Measurements from ENCODE around the gene HECTD1.
A peak's percentile ranks its signal among the peaks of the same experiment; 100 is the strongest.
"Not testable (repeated sequence)": the region's sequence is repeated elsewhere in the genome, so short reads cannot be mapped to it uniquely, and the experiment has no call there.

HECTD1 gene

DNA sequence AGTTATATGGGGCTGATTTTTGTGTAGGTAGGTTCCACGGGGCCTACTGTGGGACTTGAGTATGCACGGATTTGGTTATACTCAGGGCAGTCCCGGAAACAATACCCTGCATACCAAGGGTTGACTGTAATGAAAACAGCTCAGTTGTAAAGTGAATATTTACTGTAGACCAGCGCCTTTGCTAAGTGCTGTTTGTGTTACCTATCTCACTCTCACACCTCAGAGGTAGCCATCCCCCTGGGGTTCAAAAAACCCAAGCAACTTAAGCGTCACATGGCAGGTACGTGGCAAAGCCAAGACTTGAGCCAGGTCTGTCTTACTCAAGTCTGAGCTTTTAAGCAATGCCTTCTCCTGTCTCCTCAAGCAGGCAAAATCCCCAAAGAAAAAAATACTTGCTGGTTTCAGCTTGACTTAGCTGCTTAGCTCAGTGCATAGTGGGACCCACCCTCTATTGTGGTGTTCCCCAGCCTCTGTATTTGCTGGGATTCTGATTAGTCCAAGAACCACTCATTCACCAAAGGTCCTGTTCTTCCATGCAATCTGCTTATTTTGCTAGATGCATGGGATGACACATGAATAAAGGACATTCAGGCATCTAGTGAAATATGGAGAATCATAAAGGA lies 147.2 kb downstream of the HECTD1 start:
- TF ChIP-seq, protein P1, sequence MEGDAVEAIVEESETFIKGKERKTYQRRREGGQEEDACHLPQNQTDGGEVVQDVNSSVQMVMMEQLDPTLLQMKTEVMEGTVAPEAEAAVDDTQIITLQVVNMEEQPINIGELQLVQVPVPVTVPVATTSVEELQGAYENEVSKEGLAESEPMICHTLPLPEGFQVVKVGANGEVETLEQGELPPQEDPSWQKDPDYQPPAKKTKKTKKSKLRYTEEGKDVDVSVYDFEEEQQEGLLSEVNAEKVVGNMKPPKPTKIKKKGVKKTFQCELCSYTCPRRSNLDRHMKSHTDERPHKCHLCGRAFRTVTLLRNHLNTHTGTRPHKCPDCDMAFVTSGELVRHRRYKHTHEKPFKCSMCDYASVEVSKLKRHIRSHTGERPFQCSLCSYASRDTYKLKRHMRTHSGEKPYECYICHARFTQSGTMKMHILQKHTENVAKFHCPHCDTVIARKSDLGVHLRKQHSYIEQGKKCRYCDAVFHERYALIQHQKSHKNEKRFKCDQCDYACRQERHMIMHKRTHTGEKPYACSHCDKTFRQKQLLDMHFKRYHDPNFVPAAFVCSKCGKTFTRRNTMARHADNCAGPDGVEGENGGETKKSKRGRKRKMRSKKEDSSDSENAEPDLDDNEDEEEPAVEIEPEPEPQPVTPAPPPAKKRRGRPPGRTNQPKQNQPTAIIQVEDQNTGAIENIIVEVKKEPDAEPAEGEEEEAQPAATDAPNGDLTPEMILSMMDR (IDR thresholded peaks at IDR 0.05; ENCODE audit: low read length, missing control alignments), result no peak
- DNase-seq (ENCODE audit: low read depth), result no peak
- H3K4me3 ChIP-seq (replicated peaks; ENCODE audit: low read depth, low read length), result no peak overlapping the region

DNA sequence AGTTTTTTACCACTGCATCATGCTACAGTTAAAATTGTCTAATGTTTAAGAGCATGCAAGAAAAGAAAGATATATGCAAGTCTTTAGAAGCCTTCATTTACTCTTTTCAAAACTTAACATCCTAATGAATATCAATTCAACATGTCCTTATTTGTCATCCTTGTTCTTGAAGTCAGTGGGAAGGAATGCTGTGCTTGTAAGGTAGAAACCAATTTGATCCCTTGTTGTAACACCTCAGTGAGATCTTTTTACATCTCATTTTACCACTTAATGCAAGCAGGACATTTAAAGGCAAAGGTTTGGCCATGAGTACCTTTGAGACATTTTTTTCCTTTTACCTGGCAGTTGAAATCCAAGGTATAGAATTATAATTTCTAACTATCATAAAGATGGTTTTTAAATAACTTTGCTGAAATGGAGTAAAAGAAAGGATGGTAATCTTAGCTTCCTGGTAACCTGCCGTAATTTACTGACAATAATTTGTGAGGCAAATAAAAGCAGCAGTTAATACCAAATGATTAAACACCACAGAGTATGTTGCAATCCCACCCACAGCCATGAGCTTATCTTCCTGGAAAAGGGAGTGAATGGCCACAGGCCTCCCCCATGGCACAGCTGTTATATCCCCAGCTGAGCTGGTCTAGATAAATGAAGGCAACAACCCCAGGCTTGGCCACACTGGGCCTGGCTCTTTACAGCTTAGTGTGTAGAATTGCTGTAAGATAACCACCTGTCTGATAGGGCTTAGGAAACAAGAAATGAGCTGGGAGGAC lies 148.3 kb downstream of the HECTD1 start:
- TF ChIP-seq, protein P1 (IDR thresholded peaks at IDR 0.05; ENCODE audit: low read length, missing control alignments), result no peak
- DNase-seq (ENCODE audit: low read depth), result peak; percentile 93
- H3K4me3 ChIP-seq (replicated peaks; ENCODE audit: low read depth, low read length), result no peak overlapping the region

DNA sequence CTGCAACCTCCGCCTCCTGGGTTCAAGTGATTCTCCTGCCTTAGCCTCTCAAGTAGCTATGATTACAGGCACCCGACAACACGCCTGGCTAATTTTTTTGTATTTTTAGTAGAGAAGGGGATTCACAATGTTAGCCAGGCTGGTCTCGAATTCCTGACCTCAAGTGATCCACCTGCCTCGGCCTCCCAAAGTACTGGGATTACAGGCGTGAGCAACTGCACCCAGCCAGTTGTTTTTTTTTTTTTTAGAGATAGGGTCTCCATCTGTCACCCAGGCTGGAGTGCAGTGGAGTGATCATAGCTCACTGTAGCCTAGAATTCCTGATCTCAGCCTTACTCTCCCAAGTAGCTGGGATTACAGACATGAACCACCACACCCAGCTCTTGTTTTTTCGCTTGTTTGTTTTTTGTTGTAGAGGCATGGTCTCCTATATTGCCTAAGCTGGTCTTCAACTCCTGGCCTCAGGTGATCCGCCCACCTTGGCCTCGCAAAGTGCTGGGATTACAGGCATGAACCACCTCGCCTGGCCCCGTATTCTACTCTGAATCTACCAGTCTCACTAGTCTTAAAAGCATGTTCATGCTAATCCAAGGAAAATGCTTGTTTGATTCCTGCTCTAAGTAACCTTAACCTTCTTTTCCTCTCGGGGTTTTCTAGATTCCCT lies 149.8 kb downstream of the HECTD1 start:
- DNase-seq (ENCODE audit: low read depth), result no peak
- TF ChIP-seq, protein P1 (IDR thresholded peaks at IDR 0.05; ENCODE audit: low read length, missing control alignments), result no peak
- H3K4me3 ChIP-seq (replicated peaks; ENCODE audit: low read depth, low read length), result no peak overlapping the region

DNA sequence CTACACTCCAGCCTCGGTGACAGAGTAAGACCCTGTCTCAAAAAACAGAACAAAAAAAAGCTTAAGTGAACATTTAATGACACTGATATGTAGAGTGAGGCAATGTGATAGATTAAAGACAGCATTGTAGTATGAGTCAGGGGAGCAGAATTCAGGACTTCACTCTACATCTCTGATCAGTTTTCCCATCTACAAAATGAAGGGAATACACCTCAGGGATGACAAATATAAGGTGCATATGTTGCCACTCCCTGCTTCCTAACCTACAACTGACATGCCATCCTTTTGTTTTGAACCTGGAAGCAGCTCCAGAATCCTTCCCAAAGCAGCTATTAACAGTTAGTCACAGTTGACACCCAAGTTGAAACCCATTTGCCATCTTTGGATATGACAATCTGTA lies 150.6 kb downstream of the HECTD1 start:
- DNase-seq (ENCODE audit: low read depth), result no peak
- H3K4me3 ChIP-seq (replicated peaks; ENCODE audit: low read depth, low read length), result no peak overlapping the region
- TF ChIP-seq, protein P1 (IDR thresholded peaks at IDR 0.05; ENCODE audit: low read length, missing control alignments), result no peak

DNA sequence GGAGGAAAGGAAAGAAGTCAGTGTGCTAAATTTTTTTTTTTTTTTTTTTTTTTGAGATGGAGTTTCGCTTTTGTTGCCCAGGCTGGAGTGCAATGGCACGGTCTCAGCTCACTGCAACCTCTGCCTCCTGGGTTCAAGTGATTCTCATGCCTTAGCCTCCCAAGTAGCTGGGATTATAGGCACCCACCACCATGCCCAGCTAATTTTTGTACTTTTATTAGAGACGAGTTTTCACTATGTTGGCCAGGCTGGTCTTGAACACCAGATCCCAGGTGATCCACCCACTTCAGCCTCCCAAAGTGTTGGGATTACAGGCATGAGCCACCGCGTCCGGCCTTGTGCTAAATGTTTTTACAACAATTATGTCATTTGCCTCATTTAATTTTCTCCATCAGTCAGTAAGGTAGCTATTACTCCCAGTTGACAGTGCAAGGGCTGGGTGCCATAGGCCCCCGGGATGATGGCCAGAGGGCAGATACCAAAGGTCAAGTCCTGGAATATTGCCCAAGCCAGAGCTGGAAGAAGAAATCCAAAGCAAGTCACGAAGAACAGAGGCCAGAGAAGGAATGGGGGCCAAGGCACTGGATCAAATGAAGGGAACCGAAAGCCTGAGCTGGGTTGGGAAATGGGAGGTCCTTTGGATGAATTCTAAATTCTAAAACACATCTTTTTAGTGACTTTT lies 154.5 kb downstream of the HECTD1 start:
- not testable (repeated sequence) for H3K4me3 ChIP-seq (replicated peaks; ENCODE audit: low read depth, low read length)
- DNase-seq (ENCODE audit: low read depth), result peak; percentile 56

DNA sequence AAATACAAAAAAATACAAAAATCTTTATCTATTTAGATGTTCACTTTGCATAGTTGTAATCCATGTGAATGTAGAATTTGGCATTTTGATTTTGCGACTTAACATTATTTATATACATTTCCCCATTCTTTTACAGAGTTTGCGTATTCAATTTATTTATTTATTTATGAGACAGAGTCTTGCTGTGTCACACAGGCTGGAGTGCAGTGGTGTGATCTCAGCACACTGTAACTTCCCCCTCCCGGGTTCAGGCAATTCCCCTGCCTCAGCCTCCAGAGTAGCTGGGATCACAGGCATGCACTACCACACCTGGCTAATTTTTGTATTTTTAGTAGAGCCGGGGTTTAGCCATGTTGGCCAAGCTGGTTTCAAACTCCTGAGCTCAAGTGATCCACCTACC lies 156.1 kb downstream of the HECTD1 start:
- no peak for DNase-seq (ENCODE audit: low read depth)
- H3K4me3 ChIP-seq (replicated peaks; ENCODE audit: low read depth, low read length), result no peak overlapping the region
- TF ChIP-seq, protein P1 (IDR thresholded peaks at IDR 0.05; ENCODE audit: low read length, missing control alignments), result no peak

DNA sequence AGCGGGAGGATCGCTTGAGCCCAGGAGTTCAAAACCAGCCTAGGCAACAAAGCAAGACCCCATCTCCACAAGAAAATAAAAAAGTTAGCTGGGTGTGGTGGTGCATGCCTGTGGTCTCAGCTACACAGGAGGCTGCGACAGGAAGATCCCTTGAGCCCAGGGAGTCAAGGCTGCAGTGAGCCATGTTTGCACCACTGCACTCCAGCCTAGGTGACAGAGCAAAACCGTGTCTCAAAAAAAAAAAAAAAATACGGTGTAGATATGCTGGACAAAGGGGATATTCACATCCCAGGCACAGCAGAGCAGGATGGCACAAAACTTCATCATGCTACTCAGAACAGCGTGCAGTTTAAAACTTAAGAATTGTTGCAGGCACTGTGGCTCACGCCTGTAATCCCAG lies 156.6 kb downstream of the HECTD1 start:
- TF ChIP-seq, protein P1 (IDR thresholded peaks at IDR 0.05; ENCODE audit: low read length, missing control alignments), result no peak
- DNase-seq (ENCODE audit: low read depth), result no peak

More for the DNA sequence above, 156.6 kb downstream of the HECTD1 start:
- no peak overlapping the region for H3K4me3 ChIP-seq (replicated peaks; ENCODE audit: low read depth, low read length)
